ENCODE data around the gene DNMT3B.

- no peak for TF ChIP-seq CTCF (IDR thresholded peaks at IDR 0.05 in 4 of 5, conservative IDR thresholded peaks at IDR 0.05 in 1 of 5)
- TF ChIP-seq POLR2A (IDR thresholded peaks at IDR 0.05), result no peak
Measured at GRCh38 chr20:32752458-32753250, 9.5 kb upstream of the DNMT3B start.

All from gastrocnemius medialis (tissue), 4 donors.